ENCODE results near the gene LDLR.
A peak's percentile ranks its signal among the peaks of the same experiment; 100 is the strongest.
"Not testable (repeated sequence)": the region's sequence is repeated elsewhere in the genome, so short reads cannot be mapped to it uniquely, and the experiment has no call there.

LDLR gene

DNA sequence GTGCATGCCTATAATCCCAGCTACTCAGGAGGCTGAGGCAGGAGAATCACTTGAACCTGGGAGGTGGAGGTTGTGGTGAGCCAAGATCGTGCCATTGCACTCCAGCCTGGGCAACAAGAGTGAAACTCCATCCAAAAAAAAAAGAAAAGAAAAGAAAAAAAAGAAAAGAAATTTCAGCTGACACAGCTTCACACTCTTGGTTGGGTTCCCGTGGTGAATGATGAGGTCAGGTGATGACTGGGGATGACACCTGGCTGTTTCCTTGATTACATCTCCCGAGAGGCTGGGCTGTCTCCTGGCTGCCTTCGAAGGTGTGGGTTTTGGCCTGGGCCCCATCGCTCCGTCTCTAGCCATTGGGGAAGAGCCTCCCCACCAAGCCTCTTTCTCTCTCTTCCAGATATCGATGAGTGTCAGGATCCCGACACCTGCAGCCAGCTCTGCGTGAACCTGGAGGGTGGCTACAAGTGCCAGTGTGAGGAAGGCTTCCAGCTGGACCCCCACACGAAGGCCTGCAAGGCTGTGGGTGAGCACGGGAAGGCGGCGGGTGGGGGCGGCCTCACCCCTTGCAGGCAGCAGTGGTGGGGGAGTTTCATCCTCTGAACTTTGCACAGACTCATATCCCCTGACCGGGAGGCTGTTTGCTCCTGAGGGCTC, 22.0 kb downstream of the LDLR start:
- DNase-seq, result no peak

DNA sequence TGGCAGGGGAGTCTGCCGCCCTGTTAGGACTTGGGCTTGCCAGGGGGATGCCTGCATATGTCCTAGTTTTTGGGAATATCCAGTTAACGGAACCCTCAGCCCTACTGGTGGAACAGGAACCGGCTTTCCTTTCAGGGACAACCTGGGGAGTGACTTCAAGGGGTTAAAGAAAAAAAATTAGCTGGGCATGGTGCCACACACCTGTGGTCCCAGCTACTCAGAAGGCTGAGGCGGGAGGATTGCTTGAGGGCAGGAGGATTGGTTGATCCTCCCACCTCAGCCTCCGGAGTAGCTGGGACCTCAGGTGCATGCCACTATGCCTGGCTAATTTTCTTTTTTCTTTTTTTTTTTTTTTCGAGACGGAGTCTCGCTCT, 22.5 kb downstream of the LDLR start:
- no peak for DNase-seq

DNA sequence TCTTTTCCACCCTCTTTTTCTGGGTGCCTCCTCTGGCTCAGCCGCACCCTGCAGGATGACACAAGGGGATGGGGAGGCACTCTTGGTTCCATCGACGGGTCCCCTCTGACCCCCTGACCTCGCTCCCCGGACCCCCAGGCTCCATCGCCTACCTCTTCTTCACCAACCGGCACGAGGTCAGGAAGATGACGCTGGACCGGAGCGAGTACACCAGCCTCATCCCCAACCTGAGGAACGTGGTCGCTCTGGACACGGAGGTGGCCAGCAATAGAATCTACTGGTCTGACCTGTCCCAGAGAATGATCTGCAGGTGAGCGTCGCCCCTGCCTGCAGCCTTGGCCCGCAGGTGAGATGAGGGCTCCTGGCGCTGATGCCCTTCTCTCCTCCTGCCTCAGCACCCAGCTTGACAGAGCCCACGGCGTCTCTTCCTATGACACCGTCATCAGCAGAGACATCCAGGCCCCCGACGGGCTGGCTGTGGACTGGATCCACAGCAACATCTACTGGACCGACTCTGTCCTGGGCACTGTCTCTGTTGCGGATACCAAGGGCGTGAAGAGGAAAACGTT, 24.0 kb downstream of the LDLR start:
- no peak for DNase-seq

DNA sequence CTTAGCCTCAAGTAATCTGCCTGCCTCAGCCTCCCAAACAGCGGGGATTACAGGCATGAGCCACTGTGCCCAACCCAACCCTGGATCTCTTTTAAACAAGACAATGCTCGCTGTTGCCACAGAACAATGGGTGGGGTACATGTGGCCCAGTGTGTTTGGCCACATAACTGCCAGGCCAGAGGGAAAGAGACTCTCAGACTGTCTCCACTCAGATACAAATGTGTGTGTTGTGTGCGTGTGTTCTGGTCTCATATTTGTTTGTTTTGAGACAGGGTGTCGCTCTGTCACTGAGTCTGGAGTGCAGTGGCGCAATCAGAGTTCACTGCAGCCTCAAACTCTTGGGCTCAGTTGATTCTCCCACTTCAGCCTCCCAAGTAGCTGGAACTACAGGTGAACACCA, 25.8 kb downstream of the LDLR start:
- no peak for DNase-seq

DNA sequence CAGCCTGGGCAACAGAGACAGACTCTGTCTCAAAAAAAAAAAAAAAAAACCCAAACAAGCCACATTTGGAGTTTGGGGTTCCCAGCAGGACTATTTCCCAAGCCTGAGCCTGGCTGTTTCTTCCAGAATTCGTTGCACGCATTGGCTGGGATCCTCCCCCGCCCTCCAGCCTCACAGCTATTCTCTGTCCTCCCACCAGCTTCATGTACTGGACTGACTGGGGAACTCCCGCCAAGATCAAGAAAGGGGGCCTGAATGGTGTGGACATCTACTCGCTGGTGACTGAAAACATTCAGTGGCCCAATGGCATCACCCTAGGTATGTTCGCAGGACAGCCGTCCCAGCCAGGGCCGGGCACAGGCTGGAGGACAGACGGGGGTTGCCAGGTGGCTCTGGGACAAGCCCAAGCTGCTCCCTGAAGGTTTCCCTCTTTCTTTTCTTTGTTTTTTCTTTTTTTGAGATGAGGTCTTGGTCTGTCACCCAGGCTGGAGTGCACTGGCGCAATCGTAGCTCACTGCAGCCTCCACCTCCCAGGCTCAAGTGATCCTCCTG, 26.7 kb downstream of the LDLR start:
- no peak for DNase-seq

DNA sequence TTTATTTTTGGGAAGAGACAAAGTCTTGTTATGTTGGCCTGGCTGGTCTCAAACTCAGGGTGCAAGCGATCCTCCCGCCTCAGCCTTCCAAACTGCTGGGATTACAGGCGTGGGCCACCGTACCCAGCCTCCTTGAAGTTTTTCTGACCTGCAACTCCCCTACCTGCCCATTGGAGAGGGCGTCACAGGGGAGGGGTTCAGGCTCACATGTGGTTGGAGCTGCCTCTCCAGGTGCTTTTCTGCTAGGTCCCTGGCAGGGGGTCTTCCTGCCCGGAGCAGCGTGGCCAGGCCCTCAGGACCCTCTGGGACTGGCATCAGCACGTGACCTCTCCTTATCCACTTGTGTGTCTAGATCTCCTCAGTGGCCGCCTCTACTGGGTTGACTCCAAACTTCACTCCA, 27.2 kb downstream of the LDLR start:
- no peak for DNase-seq

DNA sequence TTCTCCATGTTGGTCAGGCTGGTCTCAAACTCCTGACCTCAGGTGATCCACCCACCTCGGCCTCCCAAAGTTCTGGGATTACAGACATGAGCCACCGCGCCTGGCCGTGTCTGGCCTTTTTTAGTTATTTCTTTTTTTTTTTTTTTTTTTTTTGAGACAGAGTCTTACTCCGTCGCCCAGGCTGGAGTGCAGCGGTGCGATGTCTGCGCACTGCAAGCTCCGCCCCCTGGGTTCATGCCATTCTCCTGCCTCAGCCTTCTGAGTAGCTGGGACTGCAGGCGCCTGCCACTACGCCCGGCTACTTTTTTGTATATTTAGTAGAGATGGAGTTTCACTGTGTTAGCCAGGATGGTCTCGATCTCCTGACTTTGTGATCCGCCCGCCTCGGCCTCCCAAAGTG, 32.7 kb downstream of the LDLR start:
- not testable (repeated sequence) for DNase-seq

DNA sequence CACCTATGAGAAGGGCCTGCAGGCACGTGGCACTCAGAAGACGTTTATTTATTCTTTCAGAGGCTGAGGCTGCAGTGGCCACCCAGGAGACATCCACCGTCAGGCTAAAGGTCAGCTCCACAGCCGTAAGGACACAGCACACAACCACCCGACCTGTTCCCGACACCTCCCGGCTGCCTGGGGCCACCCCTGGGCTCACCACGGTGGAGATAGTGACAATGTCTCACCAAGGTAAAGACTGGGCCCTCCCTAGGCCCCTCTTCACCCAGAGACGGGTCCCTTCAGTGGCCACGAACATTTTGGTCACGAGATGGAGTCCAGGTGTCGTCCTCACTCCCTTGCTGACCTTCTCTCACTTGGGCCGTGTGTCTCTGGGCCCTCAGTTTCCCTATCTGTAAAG, 33.9 kb downstream of the LDLR start:
- DNase-seq, result no peak

DNA sequence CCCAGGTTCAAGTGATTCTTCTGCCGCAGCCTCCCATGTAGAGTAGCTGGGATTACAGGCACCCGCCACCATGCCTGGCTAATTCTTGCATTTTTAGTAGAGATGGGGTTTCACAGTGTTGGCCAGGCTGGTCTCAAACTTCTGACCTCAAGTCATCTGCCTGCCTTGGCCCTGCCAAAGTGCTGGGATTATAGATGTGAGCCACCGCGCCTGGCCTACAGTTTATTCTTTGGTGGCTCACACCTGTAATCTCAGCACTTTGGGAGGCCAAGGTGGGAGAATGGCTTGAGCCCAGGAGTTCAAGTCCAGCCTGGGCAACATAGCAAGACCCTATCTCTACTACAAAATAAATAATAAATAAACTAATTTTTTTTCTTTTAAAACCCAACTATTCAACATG, 34.9 kb downstream of the LDLR start:
- DNase-seq, result not testable (repeated sequence)

DNA sequence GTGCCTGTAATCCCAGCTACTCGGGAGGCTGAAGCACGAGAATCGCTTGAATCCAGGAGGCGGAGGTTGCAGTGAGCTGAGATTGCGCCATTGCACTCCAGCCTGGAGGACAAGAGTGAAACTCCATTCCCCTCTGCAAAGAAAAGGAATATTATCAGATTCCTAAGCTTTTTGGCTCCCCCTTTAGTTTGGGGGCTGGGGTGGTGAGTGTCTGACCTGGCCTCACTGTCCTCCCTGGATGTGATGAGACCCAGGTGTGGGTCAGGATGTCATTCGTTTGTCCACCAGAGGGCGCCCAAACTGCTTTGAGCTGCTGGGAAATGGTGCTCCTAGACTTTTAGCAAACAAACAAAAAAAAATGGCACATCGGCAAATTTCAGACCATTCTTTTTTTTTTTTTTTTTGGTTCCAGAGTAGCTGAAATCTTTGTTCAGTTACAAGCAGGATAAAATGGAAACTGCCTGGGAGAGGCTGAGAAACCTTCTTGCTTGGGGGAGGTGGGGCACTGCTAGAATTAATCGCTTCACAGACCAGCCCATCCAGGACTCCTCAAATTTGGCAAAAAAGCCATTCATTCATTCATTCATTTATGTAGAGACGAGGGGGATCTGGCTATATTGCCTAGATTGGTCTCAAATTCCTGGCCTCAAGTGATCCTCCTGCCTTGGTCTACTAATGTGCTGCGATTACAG, 36.9 kb downstream of the LDLR start:
- DNase-seq, result peak; percentile 71

DNA sequence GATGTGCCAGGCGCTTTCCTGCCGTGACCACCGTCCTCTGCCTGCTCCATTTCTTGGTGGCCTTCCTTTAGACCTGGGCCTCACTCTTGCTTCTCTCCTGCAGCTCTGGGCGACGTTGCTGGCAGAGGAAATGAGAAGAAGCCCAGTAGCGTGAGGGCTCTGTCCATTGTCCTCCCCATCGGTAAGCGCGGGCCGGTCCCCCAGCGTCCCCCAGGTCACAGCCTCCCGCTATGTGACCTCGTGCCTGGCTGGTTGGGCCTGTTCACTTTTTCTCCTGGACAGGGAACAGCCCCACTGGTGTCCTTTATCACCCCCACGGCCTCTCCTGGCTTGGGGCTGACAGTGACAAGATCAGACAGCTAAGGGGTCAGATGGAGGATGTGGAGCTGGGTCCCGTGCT, 38.6 kb downstream of the LDLR start:
- DNase-seq, result no peak

DNA sequence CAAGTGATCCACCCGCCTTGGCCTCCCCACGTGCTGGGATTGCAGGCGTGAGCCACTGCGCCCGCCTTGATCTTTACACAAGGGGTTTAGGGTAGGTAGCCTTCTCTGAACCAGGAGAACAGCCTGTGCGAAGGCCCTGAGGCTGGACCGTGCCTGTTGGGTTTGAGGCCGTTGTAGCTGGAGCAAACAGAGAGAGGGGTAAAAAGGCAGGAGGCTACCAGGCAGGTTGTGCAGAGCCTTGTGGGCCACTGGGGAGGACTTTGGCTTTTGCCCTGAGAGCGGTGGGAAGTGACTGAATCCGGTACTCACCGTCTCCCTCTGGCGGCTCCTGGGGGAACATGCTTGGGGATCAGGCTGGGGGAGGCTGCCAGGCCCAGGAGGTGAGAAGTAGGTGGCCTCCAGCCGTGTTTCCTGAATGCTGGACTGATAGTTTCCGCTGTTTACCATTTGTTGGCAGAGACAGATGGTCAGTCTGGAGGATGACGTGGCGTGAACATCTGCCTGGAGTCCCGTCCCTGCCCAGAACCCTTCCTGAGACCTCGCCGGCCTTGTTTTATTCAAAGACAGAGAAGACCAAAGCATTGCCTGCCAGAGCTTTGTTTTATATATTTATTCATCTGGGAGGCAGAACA, 41.7 kb downstream of the LDLR start:
- peak; percentile 72 for DNase-seq

DNA sequence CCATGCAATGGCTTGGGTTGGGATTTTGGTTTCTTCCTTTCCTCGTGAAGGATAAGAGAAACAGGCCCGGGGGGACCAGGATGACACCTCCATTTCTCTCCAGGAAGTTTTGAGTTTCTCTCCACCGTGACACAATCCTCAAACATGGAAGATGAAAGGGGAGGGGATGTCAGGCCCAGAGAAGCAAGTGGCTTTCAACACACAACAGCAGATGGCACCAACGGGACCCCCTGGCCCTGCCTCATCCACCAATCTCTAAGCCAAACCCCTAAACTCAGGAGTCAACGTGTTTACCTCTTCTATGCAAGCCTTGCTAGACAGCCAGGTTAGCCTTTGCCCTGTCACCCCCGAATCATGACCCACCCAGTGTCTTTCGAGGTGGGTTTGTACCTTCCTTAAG, 42.2 kb downstream of the LDLR start:
- DNase-seq, result no peak

DNA sequence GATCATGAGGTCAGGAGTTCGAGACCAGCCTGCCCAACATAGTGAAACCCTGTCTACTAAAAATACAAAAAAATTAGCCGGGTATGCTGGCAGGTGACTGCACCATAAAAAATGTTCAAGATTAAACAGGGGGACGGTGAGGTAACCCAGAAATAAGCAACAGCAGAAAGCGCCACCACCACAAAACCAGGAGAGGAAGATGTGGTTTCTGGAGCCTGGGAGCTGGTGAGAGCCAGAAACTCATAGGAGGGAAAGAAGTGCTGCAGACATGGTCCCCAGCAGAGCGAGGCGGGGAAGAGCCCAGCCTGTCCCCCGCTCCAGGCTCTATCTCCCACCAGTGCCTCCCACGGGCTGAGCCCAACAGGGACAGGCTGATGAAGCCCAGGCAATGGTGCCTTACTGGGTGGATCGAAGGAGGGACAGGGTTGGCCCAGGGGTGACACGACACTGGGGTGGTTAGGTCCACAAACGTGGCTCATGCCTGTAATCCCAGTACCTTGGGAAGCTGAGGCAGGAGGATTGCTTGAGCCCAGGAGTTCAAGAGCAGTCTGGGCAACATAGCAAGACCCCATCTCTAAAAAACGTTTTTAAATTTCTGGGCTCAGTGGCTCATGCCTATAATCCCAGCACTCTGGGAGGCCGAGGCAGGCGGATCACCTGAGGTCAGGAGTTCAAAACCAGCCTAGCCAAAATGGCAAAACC, 47.3 kb downstream of the LDLR start:
- DNase-seq, result no peak

DNA sequence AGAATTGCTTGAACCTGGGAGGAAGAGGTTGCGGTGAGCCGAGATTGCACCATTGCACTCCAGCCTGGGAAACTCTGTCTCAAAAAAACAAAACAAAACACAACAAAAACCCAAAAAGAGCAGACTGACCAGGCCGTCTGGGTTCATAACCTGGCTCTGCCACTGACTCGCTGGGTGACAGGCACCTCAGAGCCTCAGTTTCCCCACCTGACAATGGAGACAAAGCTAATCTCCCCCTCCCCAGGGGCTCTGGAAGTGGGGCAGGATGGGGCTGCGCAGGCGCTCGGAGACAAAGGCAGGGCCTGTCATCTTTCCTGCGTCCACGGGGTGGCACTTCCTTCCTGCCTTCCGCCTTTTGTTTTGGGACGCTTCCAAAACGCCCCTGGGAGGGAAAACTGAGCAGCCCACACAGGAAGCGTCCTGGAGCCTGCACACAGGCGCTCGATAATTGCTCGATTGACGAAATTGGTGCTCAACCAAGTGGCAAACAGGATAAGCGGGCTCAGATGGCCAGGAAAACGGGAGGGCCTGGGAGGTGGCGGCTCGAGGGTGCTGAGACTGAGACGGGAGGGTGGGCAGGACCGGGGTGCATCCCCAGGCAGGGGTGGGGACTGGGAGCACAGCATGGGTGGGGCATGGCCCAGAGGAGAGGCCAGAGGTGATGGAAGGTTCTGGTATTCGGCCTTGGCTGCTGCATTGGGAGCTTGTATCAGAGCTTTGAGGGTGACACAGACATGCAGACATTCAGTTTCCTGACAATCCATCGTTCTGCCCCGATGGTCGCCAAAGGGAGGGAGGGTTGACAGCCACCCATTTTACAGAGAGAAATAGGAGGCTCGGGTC, 48.5 kb downstream of the LDLR start:
- peak; percentile 51 for DNase-seq

DNA sequence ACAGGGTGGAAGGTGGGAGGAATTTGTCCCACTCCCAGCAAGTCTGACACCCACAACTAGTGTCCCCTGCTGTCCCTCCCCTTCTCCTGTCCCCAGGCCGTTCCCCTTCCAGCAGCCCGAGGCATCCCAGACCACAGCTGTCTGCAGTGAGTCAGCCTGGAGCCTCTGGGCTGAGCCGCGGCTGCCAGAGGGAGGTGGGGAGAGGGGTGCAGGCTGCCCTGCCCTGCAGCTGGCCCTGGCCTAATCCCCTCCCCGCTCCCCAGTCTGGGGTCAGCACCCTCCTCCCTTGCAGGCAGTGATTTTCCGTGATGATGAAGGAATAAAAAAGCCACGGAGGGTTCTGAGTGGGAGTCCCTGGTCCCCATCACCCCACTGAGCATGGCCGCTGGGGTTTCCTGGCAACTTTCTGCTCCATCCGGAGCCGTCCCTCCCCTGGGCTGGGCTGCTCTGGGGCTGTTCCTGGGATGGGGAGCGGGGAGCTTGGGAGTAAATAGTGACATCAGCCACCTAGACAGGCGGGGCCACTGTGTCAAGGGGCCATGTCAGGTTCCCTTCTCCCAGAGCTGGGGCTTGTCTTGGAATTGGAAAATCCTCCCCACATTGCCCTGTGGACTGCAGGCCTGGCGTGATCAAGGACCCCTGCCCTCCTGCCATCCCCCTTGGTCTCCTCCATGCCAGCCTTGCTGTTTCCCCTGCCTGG, 49.5 kb downstream of the LDLR start:
- no peak for DNase-seq

DNA sequence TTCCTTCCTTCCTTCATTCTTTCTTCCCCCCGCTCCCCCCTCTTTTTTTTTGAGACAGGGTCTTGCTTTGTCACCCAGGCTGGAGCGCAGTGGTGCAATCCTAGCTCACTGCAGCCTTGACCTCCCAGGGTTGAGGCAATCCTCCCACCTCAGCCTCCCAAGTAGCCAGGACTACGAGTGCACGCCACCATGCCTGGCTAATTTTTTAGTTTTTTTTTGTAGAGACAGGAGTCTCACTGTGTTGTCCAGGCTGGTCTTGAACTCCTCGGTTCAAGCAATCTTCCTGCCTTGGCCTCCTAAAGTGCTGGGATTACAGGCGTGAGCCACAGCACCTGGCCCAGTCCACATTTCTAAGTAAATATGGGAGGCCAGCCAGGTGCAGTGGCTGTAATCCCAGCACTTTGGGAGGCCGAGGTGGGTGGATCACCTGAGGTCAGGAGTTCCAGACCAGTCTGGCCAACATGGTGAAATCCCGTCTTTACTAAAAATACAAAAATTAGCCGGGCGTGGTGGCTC, 50.8 kb downstream of the LDLR start:
- DNase-seq, result not testable (repeated sequence)

DNA sequence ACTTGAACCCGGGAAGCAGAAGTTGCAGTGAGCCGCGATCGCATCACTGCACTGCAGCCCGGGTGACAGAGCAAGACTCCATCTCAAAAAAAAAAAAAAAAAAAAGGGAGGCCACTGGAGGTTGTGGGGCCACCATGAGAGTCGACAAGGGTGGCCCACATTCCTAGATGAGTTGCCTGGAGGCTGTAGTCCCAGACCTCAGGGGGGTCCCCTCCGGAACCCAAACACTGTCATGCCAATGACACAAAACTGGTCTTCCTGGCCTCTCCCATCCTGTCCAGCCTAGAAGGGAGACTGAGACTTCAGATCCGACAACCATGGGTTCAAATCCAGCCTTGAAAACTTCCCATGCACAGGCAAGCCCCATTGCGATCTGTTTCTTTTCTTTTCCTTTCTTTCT, 51.6 kb downstream of the LDLR start:
- no peak for DNase-seq

DNA sequence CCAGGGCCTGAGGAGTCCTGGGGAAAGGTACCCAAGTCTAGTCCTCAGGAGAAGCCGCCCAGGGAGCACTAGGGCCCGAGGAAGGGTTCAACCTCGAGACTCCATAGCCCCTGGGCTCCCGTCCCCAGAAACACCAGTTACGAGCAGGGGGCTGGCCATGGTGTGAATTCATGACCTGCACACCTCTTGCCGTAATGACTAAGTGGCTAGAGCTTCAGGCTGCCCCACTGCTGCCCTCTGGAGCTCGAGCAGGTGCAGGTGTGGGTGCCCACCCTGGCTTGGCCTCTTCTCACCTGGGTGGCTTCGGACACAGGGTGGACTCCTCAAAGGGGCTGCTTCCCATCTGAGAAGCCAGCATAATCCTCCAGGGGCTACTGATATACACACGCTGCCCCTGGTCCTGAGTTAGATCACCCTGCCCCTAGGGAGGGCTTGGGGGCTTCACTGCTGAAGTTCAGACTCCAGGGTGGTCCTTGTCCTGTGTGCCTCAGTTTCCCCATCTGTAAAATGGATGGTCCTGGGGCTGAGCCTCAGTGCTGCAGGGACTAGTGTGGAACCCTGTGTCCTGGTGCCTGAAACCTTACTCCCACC, 52.8 kb downstream of the LDLR start:
- no peak for DNase-seq

DNA sequence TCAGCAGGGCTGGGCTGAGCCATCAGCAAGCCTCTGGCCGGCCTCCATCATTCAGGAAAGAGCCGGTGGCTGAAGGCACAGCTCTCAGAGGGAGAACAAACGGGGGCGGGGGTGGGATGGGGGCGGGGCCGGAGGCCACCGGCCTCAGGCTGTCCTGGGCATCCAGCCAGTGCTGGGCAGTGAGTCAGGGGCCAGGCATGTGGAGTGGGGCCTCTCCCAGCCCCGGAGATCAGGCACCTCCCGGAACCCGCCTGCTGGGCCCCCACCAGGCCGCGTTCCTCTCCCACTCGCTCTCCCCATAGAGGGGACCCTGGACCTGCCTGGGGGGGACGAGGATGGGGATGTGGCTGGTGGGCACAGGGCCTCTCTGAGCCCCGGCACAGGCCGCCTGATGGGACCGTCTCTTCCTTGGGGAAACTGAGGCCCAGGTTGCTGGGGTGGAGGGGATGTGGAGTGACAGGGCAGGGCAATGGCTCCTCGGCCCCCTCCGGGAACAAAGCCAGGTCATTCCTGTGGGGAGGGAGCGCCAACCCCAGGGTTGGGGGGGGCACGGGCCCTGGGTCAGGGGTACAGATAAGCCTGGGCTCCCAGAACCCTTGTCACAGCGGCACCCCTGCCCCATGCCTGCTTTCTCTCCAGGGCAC, 53.4 kb downstream of the LDLR start:
- no peak for DNase-seq
